GM18909 (cell line): ENCODE results near the gene NET1.

Source experiments
- ATAC-seq: cut with Tn5 transposase; IDR thresholded peaks from one replicate; pipeline ENCODE4 v1.9.1; 2021; ENCODE audit warnings: mild to moderate bottlenecking; ENCODE audit not compliant: unreplicated experiment, poor library complexity

NET1 gene

DNA sequence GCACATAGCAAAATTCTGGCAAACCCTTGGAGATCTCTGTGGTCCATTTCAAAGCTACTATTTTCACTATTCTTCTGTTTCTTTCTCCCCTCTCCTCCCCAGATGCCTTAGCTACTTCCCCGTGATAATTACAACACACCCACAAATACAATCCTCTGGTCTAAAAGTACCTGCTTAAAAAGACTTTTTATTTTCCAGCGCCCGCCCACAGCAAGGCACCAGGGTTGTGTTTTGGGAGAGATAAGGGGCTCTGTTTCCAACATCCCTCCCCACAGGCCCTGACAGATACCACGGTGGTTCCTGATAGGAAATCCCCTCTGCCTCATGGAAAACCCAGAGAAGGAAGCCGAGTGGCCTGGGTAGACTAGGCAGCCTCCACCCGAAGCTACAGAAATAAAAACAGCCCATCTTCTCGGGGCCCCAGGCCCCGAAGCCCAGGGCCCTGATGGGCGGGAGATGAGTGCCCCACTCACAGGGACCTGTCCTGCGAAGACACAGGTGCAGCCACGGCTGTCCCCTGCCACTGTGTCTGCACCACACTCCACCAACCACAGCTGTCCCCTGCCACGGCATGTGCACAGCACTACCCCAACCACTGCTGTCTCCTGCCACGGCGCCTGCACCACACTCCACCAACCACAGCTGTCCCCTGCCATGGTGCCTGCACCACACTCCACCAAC, 67.3 kb downstream of the NET1 start:
- ATAC-seq: no peak

DNA sequence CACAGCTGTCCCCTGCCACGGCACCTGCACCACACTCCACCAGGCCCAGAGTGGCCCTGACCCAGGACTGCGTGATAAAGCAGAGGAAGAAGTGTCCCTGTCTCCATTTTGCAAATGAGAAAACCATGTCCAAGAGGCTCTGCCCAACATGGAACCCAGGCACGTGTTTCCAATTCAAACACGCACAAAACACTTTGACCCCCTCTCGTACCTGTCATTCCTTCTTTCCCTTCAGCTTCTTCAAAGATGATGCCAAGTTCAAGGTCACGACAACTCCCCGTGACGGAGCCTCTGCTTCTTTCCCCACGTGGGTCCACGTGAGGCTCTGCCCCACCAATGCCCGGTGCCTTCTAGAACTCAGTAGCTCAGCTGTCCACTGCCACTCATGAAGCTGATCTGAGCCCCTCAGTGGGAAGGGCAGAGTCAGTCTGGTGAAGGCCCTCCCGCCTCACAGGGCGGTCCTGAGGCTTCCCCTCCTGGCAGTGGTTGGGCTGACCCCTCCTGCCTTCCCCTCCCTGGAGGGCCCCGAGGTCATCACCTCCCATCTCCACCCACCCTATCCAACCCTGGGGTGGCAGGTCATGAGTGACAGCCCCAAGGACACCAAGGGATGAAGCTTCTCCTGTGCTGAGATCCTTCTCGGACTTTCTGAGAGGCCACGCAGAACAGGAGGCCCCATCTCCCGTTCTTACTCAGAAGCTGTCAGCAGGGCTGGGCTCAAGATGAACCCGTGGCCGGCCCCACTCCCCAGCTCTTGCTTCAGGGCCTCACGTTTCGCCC, 68.0 kb downstream of the NET1 start:
- ATAC-seq: no peak

- no peak for ATAC-seq
These were observed 68.8 kb downstream of the NET1 start for GRCh38 chr10:5481121-5481520.

- no peak for ATAC-seq
These were observed 69.7 kb downstream of the NET1 start for GRCh38 chr10:5482016-5482415.

DNA sequence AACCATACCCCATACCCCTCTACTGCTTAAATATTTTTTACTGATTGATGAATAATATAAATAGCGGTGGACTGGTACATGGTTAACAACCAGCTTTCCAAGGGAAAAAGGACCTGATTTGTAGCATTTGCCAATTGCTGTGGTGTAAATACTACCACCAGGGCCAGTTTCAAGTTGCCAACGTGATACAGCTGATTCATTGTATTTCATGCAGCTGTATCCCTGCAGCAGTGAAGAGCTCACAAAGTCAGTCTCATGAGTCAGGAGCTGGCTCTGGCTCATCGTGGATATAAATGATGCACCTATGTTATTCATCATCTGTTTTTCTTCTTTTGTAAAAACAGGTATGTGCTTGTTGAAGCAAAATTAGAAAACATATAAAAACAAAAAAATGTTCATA, 71.8 kb downstream of the NET1 start:
- ATAC-seq: no peak

DNA sequence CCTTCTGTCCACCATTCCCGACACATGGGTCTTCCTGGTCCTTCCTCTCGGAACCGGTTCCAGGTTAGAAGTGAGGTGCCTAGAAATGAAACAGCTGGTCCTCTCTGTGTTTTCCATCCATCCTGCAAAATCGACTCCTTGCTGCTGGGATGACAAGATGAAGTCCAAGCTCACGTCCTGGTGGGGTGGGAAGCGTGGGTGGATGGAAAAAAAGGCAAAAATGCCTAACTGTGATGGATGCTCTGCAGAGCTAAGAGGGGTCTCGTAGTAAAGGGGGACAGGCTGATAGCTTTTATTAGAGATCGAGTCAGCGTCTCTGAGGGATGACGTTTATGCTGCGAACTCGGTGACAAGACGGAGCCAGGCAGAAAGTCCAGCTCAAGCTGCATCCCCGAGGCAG, 72.9 kb downstream of the NET1 start:
- ATAC-seq: no peak

- no peak for ATAC-seq
These were observed 73.8 kb downstream of the NET1 start for GRCh38 chr10:5485948-5486852.

GRCh38 chr10:5486853-5487235, 74.5 kb downstream of the NET1 start:
- ATAC-seq: no peak

DNA sequence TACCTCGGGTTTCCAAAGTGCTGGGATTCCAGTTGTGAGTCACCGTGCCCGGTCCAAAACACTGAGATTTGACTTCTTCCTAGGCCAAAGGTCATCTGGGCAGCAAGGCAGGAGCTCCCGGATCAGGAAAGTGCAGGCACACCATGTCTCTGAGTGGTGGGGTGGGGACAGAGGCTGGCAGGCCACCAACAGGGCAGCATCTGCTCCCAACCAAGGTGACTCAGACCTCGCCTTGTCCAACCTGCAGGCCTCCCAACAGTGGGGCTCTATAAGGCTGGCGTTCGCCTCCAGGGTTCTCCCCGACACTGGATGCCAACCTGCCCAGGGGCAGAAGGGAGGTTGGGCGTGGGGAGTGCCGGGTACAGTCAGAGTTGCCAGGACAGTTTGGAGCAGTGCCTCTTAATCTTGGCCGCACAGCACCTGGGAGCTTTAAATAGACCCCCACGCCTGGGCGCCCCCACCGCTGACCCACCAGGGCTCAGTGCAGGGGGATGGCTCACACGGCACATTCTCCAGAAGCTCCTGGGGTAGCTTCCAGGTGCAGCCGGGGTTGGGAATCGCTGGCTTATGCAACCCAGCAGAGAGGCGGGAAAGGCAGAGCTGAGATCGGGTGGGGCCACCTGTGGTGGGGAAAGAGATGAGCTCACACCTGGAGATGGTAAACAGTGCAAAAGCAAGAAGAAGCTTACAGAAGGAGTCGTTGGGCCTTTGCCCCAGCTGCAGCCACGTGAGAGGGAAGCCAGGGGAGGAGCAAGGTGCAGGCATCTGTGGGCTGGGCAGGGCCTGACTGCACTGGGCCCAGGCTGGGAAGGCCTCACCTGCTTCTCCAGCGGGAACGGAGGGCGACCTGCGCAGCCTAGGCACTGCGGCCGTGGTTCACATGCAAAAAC, 76.2 kb downstream of the NET1 start:
- ATAC-seq: no peak

DNA sequence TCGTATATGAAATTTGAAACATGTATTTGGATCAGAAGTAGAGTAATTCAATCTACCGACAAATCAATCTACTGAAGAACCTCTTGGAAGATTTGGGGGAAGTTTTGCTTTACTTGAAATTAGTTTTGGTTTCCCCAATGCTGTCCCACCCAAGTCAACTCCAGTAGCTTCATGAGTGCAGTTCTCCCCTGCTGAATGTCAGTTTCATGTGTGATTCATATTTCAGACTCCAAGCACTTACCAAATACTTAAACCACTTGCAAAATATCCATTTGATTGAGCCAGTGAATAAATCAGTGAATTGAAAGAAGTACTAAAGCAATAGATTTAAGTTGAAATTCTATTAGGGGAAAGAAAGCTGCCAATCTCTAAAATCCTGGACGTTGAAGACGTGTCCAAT, 77.7 kb downstream of the NET1 start:
- no peak for ATAC-seq

GRCh38 chr10:5490698-5491464, 78.5 kb downstream of the NET1 start:
- ATAC-seq: no peak

- ATAC-seq: no peak
These were observed 79.1 kb downstream of the NET1 start for GRCh38 chr10:5491477-5491876.

DNA sequence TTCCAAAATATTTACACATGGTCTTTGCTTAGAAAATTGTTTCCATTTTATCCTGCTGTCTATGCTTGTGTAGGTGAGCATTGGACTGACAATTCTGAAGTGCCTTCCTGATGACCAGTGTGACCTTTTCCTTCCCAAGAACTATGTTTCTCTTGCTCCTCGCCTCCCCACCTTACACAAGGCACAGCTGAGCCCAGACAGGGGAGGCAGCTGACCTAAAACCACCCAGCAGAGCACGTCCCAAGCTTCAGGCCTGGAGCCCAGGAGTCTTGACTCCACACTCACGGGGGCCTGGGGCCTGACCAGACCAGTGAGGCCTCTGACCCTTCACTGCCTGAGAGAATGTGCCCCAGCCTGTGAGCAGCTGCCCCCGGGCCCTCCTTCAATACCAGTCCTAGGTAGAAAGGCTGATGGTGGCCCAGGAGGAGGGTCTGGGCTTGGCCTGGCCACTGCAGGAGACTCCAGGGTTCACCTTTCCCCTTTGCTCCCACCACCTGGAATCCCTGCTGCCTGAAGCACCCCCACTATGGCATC, 80.0 kb downstream of the NET1 start:
- ATAC-seq: no peak

DNA sequence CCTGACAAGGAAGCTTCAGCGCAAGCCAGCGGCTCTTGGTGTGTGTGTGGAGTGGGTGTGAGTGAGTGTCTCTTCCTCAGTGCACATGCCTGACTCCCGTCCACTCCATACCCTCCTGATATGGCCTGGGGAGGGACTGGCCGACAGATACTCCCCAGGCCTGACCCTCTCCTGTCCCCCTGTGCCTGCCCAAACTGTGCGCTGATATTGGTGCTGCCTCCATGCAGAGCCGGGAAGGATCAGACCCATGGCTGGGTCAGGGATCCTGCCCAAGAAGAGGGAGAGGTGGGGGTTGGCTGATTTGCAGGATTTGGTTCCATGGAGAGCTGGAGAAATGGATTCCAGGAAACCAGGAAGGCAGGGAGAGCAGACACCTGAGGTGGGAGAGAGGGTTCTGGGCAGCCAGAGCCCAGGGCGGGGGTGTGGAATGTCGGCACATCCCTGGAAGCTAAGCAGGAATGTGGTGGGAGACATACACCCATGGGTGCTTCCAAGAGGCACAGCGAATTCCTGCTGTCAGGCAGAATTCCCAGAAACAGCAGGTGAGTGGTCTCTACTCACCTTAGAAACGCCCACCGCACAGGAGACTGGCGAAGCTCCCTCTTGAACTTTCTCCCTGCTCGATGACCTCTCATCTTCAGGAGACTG, 80.7 kb downstream of the NET1 start:
- no peak for ATAC-seq

DNA sequence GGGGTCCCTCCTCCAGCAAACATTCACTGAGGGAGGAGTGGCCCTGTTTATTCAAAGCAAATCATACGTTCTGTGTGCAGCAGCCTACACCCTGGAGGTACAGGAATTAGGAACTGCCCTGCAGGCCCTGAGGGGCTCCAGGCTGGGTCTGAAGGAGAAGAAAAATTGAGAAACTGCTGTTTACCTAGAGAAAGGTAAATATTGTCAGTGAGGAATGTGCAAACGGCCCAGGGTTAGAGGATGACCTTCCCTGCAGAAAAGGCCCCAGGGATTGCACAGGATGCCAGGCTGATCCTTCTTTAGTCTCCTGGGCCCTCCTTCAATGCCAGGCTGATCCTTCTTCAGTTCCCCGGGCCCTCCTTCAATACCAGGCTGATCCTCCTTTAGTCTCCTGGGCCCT, 81.3 kb downstream of the NET1 start:
- no peak for ATAC-seq

DNA sequence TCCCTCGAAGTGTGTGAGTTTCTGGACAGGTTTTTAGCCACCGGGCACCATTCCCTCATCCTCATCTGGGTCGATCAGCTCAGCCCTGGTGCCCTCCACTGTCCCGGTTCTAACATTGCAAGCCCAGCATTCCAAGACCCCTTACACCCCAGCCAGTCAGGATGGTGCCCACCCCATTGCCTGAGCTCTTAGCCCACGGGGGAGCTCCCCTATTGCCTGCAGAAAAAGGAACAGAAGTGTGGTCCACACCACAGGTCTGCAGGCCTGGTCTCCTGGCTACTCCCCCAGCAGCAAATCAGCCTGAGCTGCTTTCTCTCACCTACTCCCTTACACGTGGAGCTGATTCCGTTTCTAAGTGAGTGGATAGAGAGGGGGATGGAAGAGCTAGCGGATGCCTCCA, 82.3 kb downstream of the NET1 start:
- ATAC-seq: no peak

- no peak for ATAC-seq
These were observed 84.2 kb downstream of the NET1 start for GRCh38 chr10:5496261-5497250.
